HepG2 (cell line): Measurements from ENCODE around the gene RAB6B. TPM values are rescaled to one million over a fixed set of nuclear protein-coding genes. Genes with fewer than 3 reads are reported as not detected.

Experiments
- ATAC-seq: fragments of 200-7000 bp; cut with Tn5 transposase; 3 replicates; pipeline ENCODE4 v1.9.1; 2020; ENCODE audit warnings: mild to moderate bottlenecking, moderate library complexity
- BruUV-seq: library from RNA; stranded (reverse); fragments of 400-500 nt; replicated peaks from 2 replicates; lab custom pipeline; 2021; lab: Mats Ljungman, UMichigan
- CTCF ChIA-PET: fragments of 300-600 bp; formaldehyde crosslinking; extraction: SDS; loops from one replicate; lab custom pipeline; 2021; ENCODE audit warnings: low total read pairs, inconsistent platforms, low intra/inter-chr PET ratio; lab: Yijun Ruan, JAX
- POLR2A ChIA-PET: fragments of 350-600 bp; sonication (Branson Sonifier 250); formaldehyde crosslinking; loops from one replicate; lab custom pipeline; 2020; ENCODE audit warnings: antibody characterized with exemption, inconsistent platforms; lab: Yijun Ruan, JAX
- DNase-seq: peaks from one replicate; pipeline ENCODE4 v3.0.0-alpha.2; 2015; ENCODE audit warnings: low spot score
- FAIRE-seq: peaks from 3 replicates; lab custom pipeline; 2011; peaks lifted over from hg19 to GRCh38; lab: Jason Lieb, UNC
- H2AFZ ChIP-seq: one replicate; pipeline ENCODE4 v1.6.1; 2011; ENCODE audit warnings: low read length, inconsistent platforms
- H3K27ac ChIP-seq: fragments of 300-600 bp; 3 replicates; pipeline ENCODE4 v1.8.0; 2011; ENCODE audit warnings: mixed run types, mild to moderate bottlenecking, mixed read lengths, low read length, inconsistent platforms; ENCODE audit not compliant: insufficient read depth; ENCODE audit errors: extremely low read length
- H3K27me3 ChIP-seq, 2 experiments: fragments of 200-600 bp in 1 of 2; 2 replicates in 1 of 2; 3 replicates in 1 of 2; pipeline versions ENCODE4 v1.6.0 to v1.8.0; 2011; ENCODE audit warnings: low read length in 2 of 2, mild to moderate bottlenecking in 2 of 2, moderate library complexity in 2 of 2, inconsistent platforms in 1 of 2; ENCODE audit not compliant: insufficient read depth in 2 of 2, control insufficient read depth in 1 of 2
- H3K36me3 ChIP-seq, 2 experiments: fragments of 200-600 bp in 1 of 2; replicated peaks in 1 of 2; 2 replicates in 1 of 2; 3 replicates in 1 of 2; pipeline versions ENCODE4 v1.5.1 to v1.8.0; 2011; ENCODE audit warnings: low read length in 2 of 2, inconsistent platforms in 1 of 2; ENCODE audit not compliant: insufficient read depth in 2 of 2, control insufficient read depth in 1 of 2
- H3K4me1 ChIP-seq: 2 replicates; pipeline ENCODE4 v1.5.1; 2012; ENCODE audit warnings: low read length, inconsistent platforms; ENCODE audit not compliant: insufficient read depth
- H3K4me2 ChIP-seq: 2 replicates; pipeline ENCODE4 v1.6.0; 2011; ENCODE audit warnings: low read depth, low read length, inconsistent platforms
- H3K4me3 ChIP-seq, 3 experiments: fragments of 200-600 bp in 1 of 3; sonication (generic), shearing (Covaris generic) in 1 of 3; replicated peaks in 1 of 3; 2 replicates each; pipeline ENCODE4 v1.5.1; 2011 to 2016; ENCODE audit warnings: low read length in 3 of 3, inconsistent platforms in 2 of 3, low read depth in 2 of 3, mild to moderate bottlenecking in 2 of 3, control low read depth in 1 of 3, mixed read lengths in 1 of 3; ENCODE audit not compliant: insufficient read depth in 1 of 3
- H3K79me2 ChIP-seq: one replicate; pipeline ENCODE4 v1.6.1; 2011; ENCODE audit warnings: low read length, inconsistent platforms; ENCODE audit not compliant: insufficient read depth
- H3K9ac ChIP-seq: 2 replicates; pipeline ENCODE4 v1.6.0; 2011; ENCODE audit warnings: mild to moderate bottlenecking, low read depth, low read length, inconsistent platforms; ENCODE audit not compliant: insufficient read depth
- H3K9me3 ChIP-seq: 2 replicates; pipeline ENCODE4 v1.5.1; 2012; ENCODE audit warnings: mild to moderate bottlenecking, low read length
- H4K20me1 ChIP-seq: 2 replicates; pipeline ENCODE4 v1.6.0; 2011; ENCODE audit warnings: inconsistent platforms, mild to moderate bottlenecking, low read length, moderate library complexity; ENCODE audit not compliant: insufficient read depth
- GFI1 ChIP-seq: sonication (generic); formaldehyde crosslinking; IDR thresholded peaks from 2 replicates; pipeline ENCODE4 v1.5.0; 2020; ENCODE audit warnings: missing genetic modification reagents, mild to moderate bottlenecking, borderline replicate concordance
- JUNB ChIP-seq: sonication (generic); formaldehyde crosslinking; IDR thresholded peaks from 2 replicates; pipeline ENCODE4 v1.8.0; 2022; ENCODE audit warnings: missing genetic modification reagents, mild to moderate bottlenecking, borderline replicate concordance
- NFIC ChIP-seq: IDR thresholded peaks from 2 replicates; pipeline ENCODE4 v1.6.1; 2012; ENCODE audit warnings: mild to moderate bottlenecking, low read length, inconsistent platforms
- RFX3 ChIP-seq: IDR thresholded peaks from 2 replicates; pipeline ENCODE4 v1.6.1; 2016; ENCODE audit warnings: missing biosample characterization, missing genetic modification reagents
- SP2 ChIP-seq: sonication (generic); formaldehyde crosslinking; IDR thresholded peaks from 2 replicates; pipeline ENCODE4 v1.5.1; 2020; ENCODE audit warnings: mild to moderate bottlenecking, missing genetic modification reagents
- U2AF2 ChIP-seq: fragments of 200-400 bp; formaldehyde crosslinking; IDR thresholded peaks from 2 replicates; pipeline ENCODE4 v1.6.1; 2017; ENCODE audit warnings: low read depth, mild to moderate bottlenecking, low read length
- UBTF ChIP-seq: sonication (generic); formaldehyde crosslinking; IDR thresholded peaks from 2 replicates; pipeline ENCODE4 v1.4.0; 2020; ENCODE audit warnings: mild to moderate bottlenecking, missing genetic modification reagents
- ZBTB43 ChIP-seq: sonication (generic); formaldehyde crosslinking; conservative IDR thresholded peaks from 2 replicates; pipeline ENCODE4 v1.4.0; 2020; ENCODE audit warnings: missing genetic modification reagents
- ZBTB7A ChIP-seq: sonication (generic); formaldehyde crosslinking; IDR thresholded peaks from 2 replicates; pipeline ENCODE4 v1.8.0; 2022; ENCODE audit warnings: mild to moderate bottlenecking, missing genetic modification reagents
- ZNF124 ChIP-seq: sonication (generic); formaldehyde crosslinking; IDR thresholded peaks from 2 replicates; pipeline ENCODE4 v1.4.0; 2020; ENCODE audit warnings: missing genetic modification reagents
- ZNF282 ChIP-seq: fragments of 450-650 bp; IDR thresholded peaks from 2 replicates; pipeline ENCODE4 v1.6.1; 2018; ENCODE audit not compliant: partially characterized antibody
- ZNF564 ChIP-seq: sonication (generic); formaldehyde crosslinking; IDR thresholded peaks from 2 replicates; pipeline ENCODE4 v1.8.1; 2023; ENCODE audit warnings: mild to moderate bottlenecking, missing genetic modification reagents
- ZNF746 ChIP-seq: sonication (generic); formaldehyde crosslinking; IDR thresholded peaks from 2 replicates; pipeline ENCODE4 v1.8.0; 2022; ENCODE audit warnings: mild to moderate bottlenecking, missing genetic modification reagents
- WGBS: methylation state at CpG from one replicate; pipeline ENCODE4 v1.1.6; 2017; ENCODE audit warnings: low lambda C conversion rate; 5-methylcytosine and 5-hydroxymethylcytosine counted together
- in situ Hi-C: cut with HindIII; loops from 2 replicates; pipeline ENCODE4 v1.10.0; 2017; ENCODE audit warnings: low pct_unique_long_range_greater_than_20kb; ENCODE audit not compliant: extremely low pct_ligation_motif_present
- intact Hi-C: fragments of 100-400 bp; cut with micrococcal nuclease; formaldehyde crosslinking; loops from one replicate; pipeline ENCODE4 v1.10.0; 2022; ENCODE audit not compliant: unreplicated experiment
- polyA plus RNA-seq, 8 experiments: library from polyadenylated mRNA; depleted of rRNA in 3 of 8; stranded (reverse) in 7 of 8; unstranded in 1 of 8; fragments of >200 nt; fragmentation: Illumina TruSeq in 4 of 8; extraction: Trizol in 4 of 8; gene quantifications; 2 replicates each; pipeline versions ENCODE4 v1.2.1 to v1.2.3, GENCODE V29; 2011 to 2016; ENCODE audit warnings: low read depth in 4 of 8, missing spikeins in 1 of 8, mixed read lengths in 1 of 8; ENCODE audit not compliant: insufficient read depth in 1 of 8
- total RNA-seq, 5 experiments: library from RNA; depleted of rRNA; stranded (reverse); fragments of >200 nt; fragmentation: Illumina TruSeq; extraction: Trizol; gene quantifications; 2 replicates each; pipeline ENCODE4 v1.2.3, GENCODE V29; 2016; ENCODE audit warnings: low read depth in 1 of 5
- TF ChIP-seq, protein P1 (sequence below): sonication (generic); formaldehyde crosslinking; IDR thresholded peaks from 2 replicates; pipeline ENCODE4 v1.4.0; 2020; ENCODE audit warnings: missing genetic modification reagents
- TF ChIP-seq, protein P2 (sequence below): IDR thresholded peaks from 2 replicates; pipeline ENCODE4 v1.6.1; 2018; ENCODE audit warnings: missing genetic modification reagents

RAB6B gene
- total and polyA plus RNA-seq, 2 of the 13 experiments (the other 11 are each of a cell fraction or from before 2014, with no cell fraction given) = 0.16 TPM; not detected in 1

- TF ChIP-seq ZBTB43 (CRISPR knock-in tag) (no peak), ZBTB7A (CRISPR knock-in tag) (no peak), ZNF282 (no peak), SP2 (CRISPR knock-in tag) (no peak), ZNF746 (CRISPR knock-in tag) (no peak)
- TF ChIP-seq, all 625 proteins: peak for 0
These were observed 1.9 kb upstream of the RAB6B start (continued) for GRCh38 chr3:133897547-133897946.

GRCh38 chr3:133896002-133896761, 500 bp upstream of the RAB6B start:
- ATAC-seq = no peak
- TF ChIP-seq UBTF (CRISPR knock-in tag) (no peak), JUNB (no peak), GFI1 (no peak), ZNF124 (no peak), RFX3 (no peak), ZNF564 (CRISPR knock-in tag) (no peak), U2AF2 (no peak), NFIC (no peak)
- TF ChIP-seq, protein P1, sequence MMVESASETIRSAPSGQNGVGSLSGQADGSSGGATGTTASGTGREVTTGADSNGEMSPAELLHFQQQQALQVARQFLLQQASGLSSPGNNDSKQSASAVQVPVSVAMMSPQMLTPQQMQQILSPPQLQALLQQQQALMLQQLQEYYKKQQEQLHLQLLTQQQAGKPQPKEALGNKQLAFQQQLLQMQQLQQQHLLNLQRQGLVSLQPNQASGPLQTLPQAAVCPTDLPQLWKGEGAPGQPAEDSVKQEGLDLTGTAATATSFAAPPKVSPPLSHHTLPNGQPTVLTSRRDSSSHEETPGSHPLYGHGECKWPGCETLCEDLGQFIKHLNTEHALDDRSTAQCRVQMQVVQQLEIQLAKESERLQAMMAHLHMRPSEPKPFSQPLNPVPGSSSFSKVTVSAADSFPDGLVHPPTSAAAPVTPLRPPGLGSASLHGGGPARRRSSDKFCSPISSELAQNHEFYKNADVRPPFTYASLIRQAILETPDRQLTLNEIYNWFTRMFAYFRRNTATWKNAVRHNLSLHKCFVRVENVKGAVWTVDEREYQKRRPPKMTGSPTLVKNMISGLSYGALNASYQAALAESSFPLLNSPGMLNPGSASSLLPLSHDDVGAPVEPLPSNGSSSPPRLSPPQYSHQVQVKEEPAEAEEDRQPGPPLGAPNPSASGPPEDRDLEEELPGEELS (CRISPR knock-in tag) = no peak
- TF ChIP-seq, protein P2, sequence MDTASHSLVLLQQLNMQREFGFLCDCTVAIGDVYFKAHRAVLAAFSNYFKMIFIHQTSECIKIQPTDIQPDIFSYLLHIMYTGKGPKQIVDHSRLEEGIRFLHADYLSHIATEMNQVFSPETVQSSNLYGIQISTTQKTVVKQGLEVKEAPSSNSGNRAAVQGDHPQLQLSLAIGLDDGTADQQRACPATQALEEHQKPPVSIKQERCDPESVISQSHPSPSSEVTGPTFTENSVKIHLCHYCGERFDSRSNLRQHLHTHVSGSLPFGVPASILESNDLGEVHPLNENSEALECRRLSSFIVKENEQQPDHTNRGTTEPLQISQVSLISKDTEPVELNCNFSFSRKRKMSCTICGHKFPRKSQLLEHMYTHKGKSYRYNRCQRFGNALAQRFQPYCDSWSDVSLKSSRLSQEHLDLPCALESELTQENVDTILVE = no peak

More at GRCh38 chr3:133896002-133896761, 500 bp upstream of the RAB6B start:
- Histone ChIP-seq H3K9me3 (no peaks in the 10 kb centered on the region), H2AFZ (no peak overlapping the region), H3K27me3 (peaks cover 7 to 53% of the 10 kb centered on the region in 2 experiments; a peak in 4 of 5 replicates), H3K9ac (no peak overlapping the region), H3K79me2 (no peaks in the 10 kb centered on the region), H3K4me2 (peak overlapping the region; percentile 67), H4K20me1 (no peaks in the 10 kb centered on the region), H3K4me3 (peak overlapping the region; percentile 49 to 73 (median 60); a peak in 5 of 6 replicates), H3K36me3 (no peaks in the 10 kb centered on the region), H3K4me1 (no peaks in the 10 kb centered on the region), H3K27ac (no peak overlapping the region)
- BruUV-seq = no TSS peak
- FAIRE-seq = no peak
- POLR2A ChIA-PET = no interaction called here
- 35% methylated on average over 25 of the region's 37 CpGs for WGBS
- in situ Hi-C loops = no loop called here
- no peak for DNase-seq
- intact Hi-C loops = loop anchor here (2.0 kb wide), 1 partner anchor 79 kb away; no protein-coding TSS in a partner anchor
- CTCF ChIA-PET = no interaction called here
